H9 (cell line): Measurements from ENCODE around the gene LYAR. TPM values are rescaled to one million over a fixed set of nuclear protein-coding genes. Genes with fewer than 3 reads are reported as not detected.

Experiments
- DNase-seq: peaks from one replicate; pipeline ENCODE4 v3.0.0-alpha.2; 2017
- H2AFZ ChIP-seq: one replicate; pipeline ENCODE4 v1.6.1; 2013; ENCODE audit warnings: mild to moderate bottlenecking, low read length, control low read depth, moderate library complexity
- H2AK5ac ChIP-seq: 2 replicates; pipeline ENCODE4 v1.6.1; 2013; ENCODE audit warnings: low read length, control low read depth, mixed read lengths; ENCODE audit not compliant: insufficient read length
- H2BK120ac ChIP-seq: one replicate; pipeline ENCODE4 v1.6.1; 2013; ENCODE audit warnings: low read depth, mild to moderate bottlenecking, low read length, control low read depth, inconsistent platforms; ENCODE audit not compliant: poor library complexity, severe bottlenecking
- H2BK12ac ChIP-seq: 2 replicates; pipeline ENCODE4 v1.6.1; 2013; ENCODE audit warnings: low read length, control low read depth, mixed read lengths, low read depth; ENCODE audit not compliant: insufficient read length
- H2BK15ac ChIP-seq: 2 replicates; pipeline ENCODE4 v1.6.1; 2013; ENCODE audit warnings: low read depth, low read length, control low read depth
- H2BK20ac ChIP-seq: one replicate; pipeline ENCODE4 v1.6.1; 2013; ENCODE audit warnings: low read depth, mild to moderate bottlenecking, low read length, control low read depth, inconsistent platforms; ENCODE audit not compliant: poor library complexity, severe bottlenecking
- H2BK5ac ChIP-seq: 2 replicates; pipeline ENCODE4 v1.6.1; 2013; ENCODE audit warnings: low read length, control low read depth, mixed read lengths; ENCODE audit not compliant: insufficient read length
- H3K14ac ChIP-seq: 2 replicates; pipeline ENCODE4 v1.6.1; 2013; ENCODE audit warnings: low read length, control low read depth; ENCODE audit not compliant: insufficient read depth
- H3K18ac ChIP-seq: 2 replicates; pipeline ENCODE4 v1.6.1; 2013; ENCODE audit warnings: low read depth, mild to moderate bottlenecking, mixed read lengths, low read length, control low read depth; ENCODE audit not compliant: insufficient read length
- H3K23ac ChIP-seq: 2 replicates; pipeline ENCODE4 v1.6.1; 2013; ENCODE audit warnings: low read length, control low read depth, mixed read lengths, low read depth; ENCODE audit not compliant: insufficient read length
- H3K23me2 ChIP-seq: 2 replicates; pipeline ENCODE4 v1.6.1; 2013; ENCODE audit warnings: low read depth, mild to moderate bottlenecking, mixed read lengths, low read length, control low read depth; ENCODE audit not compliant: insufficient read length, poor library complexity, severe bottlenecking
- H3K27ac ChIP-seq: 2 replicates; pipeline ENCODE4 v1.5.1; 2013; ENCODE audit warnings: low read length, control low read depth, mixed read lengths, low read depth; ENCODE audit not compliant: insufficient read length
- H3K27me3 ChIP-seq: 2 replicates; pipeline ENCODE4 v1.6.1; 2013; ENCODE audit warnings: low read length, control low read depth, inconsistent platforms; ENCODE audit not compliant: insufficient read depth
- H3K4ac ChIP-seq: 2 replicates; pipeline ENCODE4 v1.6.1; 2013; ENCODE audit warnings: low read depth, mild to moderate bottlenecking, control low read depth, inconsistent platforms, low read length, moderate library complexity
- H3K4me1 ChIP-seq: 2 replicates; pipeline ENCODE4 v1.6.1; 2013; ENCODE audit warnings: low read length, control low read depth, inconsistent platforms; ENCODE audit not compliant: insufficient read depth
- H3K4me2 ChIP-seq: 2 replicates; pipeline ENCODE4 v1.6.1; 2013; ENCODE audit warnings: low read length, control low read depth, mixed read lengths; ENCODE audit not compliant: insufficient read length, insufficient read depth
- H3K56ac ChIP-seq: 2 replicates; pipeline ENCODE4 v1.6.1; 2013; ENCODE audit warnings: low read depth, mild to moderate bottlenecking, mixed read lengths, low read length, control low read depth; ENCODE audit not compliant: insufficient read length
- H3K79me1 ChIP-seq: 2 replicates; pipeline ENCODE4 v1.6.1; 2013; ENCODE audit warnings: low read depth, mild to moderate bottlenecking, moderate library complexity, low read length, control low read depth, inconsistent platforms; ENCODE audit not compliant: insufficient read depth, poor library complexity, severe bottlenecking
- H3K79me2 ChIP-seq: 2 replicates; pipeline ENCODE4 v1.6.1; 2013; ENCODE audit warnings: low read length, control low read depth, inconsistent platforms; ENCODE audit not compliant: insufficient read depth
- H3K9ac ChIP-seq: 2 replicates; pipeline ENCODE4 v1.6.1; 2013; ENCODE audit warnings: low read length, control low read depth, mixed read lengths; ENCODE audit not compliant: insufficient read length; ENCODE audit errors: extremely low read depth
- H3K9me3 ChIP-seq: one replicate; pipeline ENCODE4 v1.6.1; 2013; ENCODE audit warnings: low read depth, low read length, inconsistent platforms; ENCODE audit not compliant: control insufficient read depth
- H3T11ph ChIP-seq: one replicate; pipeline ENCODE4 v1.6.1; 2013; ENCODE audit warnings: mild to moderate bottlenecking, low read length, control low read depth, inconsistent platforms
- H4K20me1 ChIP-seq: one replicate; pipeline ENCODE4 v1.6.1; 2013; ENCODE audit not compliant: control insufficient read depth, insufficient read length, insufficient read depth
- H4K5ac ChIP-seq: 2 replicates; pipeline ENCODE4 v1.6.1; 2013; ENCODE audit warnings: low read depth, mild to moderate bottlenecking, mixed read lengths, low read length, control low read depth; ENCODE audit not compliant: insufficient read length
- H4K8ac ChIP-seq: replicated peaks from 2 replicates; pipeline ENCODE4 v1.6.1; 2013; ENCODE audit warnings: low read length, control low read depth, mixed read lengths, low read depth; ENCODE audit not compliant: insufficient read length
- H4K91ac ChIP-seq: 2 replicates; pipeline ENCODE4 v1.6.1; 2013; ENCODE audit warnings: low read depth, mild to moderate bottlenecking, moderate library complexity, mixed read lengths, low read length, control low read depth; ENCODE audit not compliant: insufficient read length
- H3K27ac Mint-ChIP-seq, 3 experiments: 2 replicates in 2 of 3; 3 replicates in 1 of 3; pipeline ENCODE4 v1.8.0; 2020 to 2021; ENCODE audit warnings: mixed read lengths in 3 of 3, mild to moderate bottlenecking in 1 of 3, moderate library complexity in 1 of 3
- H3K27me3 Mint-ChIP-seq: 2 replicates; pipeline ENCODE4 v1.8.0; 2021; ENCODE audit warnings: low read depth, mild to moderate bottlenecking, moderate library complexity, mixed read lengths
- H3K36me3 Mint-ChIP-seq, 3 experiments: 2 replicates in 2 of 3; 3 replicates in 1 of 3; pipeline ENCODE4 v1.8.0; 2020 to 2021; ENCODE audit warnings: low read depth in 3 of 3, mixed read lengths in 3 of 3; ENCODE audit not compliant: insufficient read depth in 1 of 3
- H3K4me1 Mint-ChIP-seq, 2 experiments: 2 replicates each; pipeline ENCODE4 v1.8.0; 2020; ENCODE audit warnings: mixed read lengths in 2 of 2
- H3K4me3 Mint-ChIP-seq, 2 experiments: 2 replicates in 1 of 2; 3 replicates in 1 of 2; pipeline ENCODE4 v1.8.0; 2020 to 2021; ENCODE audit warnings: mild to moderate bottlenecking in 2 of 2, mixed read lengths in 2 of 2, moderate library complexity in 1 of 2
- H3K9me3 Mint-ChIP-seq, 2 experiments: 2 replicates in 1 of 2; 3 replicates in 1 of 2; pipeline ENCODE4 v1.8.0; 2020; ENCODE audit warnings: mild to moderate bottlenecking in 2 of 2, mixed read lengths in 2 of 2, moderate library complexity in 1 of 2
- CTCF ChIP-seq: fragments of 200-600 bp; sonication (generic); conservative IDR thresholded peaks from 3 replicates; pipeline ENCODE4 v1.8.0; 2021; ENCODE audit warnings: antibody characterized with exemption, mild to moderate bottlenecking
- WGBS: extraction: QIAGEN DNeasy Blood & Tissue Kit; methylation state at CpG from one replicate; pipeline ENCODE4 v1.1.7; 2013; ENCODE audit warnings: missing lambda C conversion rate, low lambda C conversion rate, mixed read lengths; ENCODE audit not compliant: insufficient read length; ENCODE audit errors: extremely low coverage; 5-methylcytosine and 5-hydroxymethylcytosine counted together
- total RNA-seq: library from RNA; stranded (reverse); gene quantifications from 2 replicates; pipeline ENCODE4 v1.2.1, GENCODE V29; 2021

Gene LYAR
- total RNA-seq, 1 experiment from 2014 or later = 50.9 TPM

GRCh38 chr4:4334798-4335520 lies 45.0 kb upstream of the LYAR start:
- Histone ChIP-seq H3K9ac (no peak overlapping the region), H2BK20ac (no peak overlapping the region), H2AFZ (no peak overlapping the region), H3K18ac (no peak overlapping the region), H4K5ac (no peak overlapping the region), H3K27me3 (no peaks in the 10 kb centered on the region), H3K79me2 (no peaks in the 10 kb centered on the region), H3K79me1 (no peaks in the 10 kb centered on the region), H3K27ac (no peak overlapping the region), H3K4me1 (no peaks in the 10 kb centered on the region), H2BK5ac (no peak overlapping the region), H4K91ac (no peak overlapping the region), H3K23me2 (no peaks in the 10 kb centered on the region), H2AK5ac (no peak overlapping the region), H2BK12ac (no peak overlapping the region), H3K56ac (no peak overlapping the region), H2BK120ac (no peak overlapping the region), H2BK15ac (no peak overlapping the region), H3K14ac (no peak overlapping the region), H4K8ac (no peak overlapping the region), H3K9me3 (no peaks in the 10 kb centered on the region), H3K4me2 (no peak overlapping the region), H4K20me1 (no peaks in the 10 kb centered on the region), H3T11ph (no peak overlapping the region), H3K4ac (no peak overlapping the region), H3K23ac (no peak overlapping the region)
- peaks cover 32% of the 10 kb centered on the region for H3K27me3 Mint-ChIP-seq
- DNase-seq = peak; percentile 81
- no peak overlapping the region for H3K4me3 Mint-ChIP-seq
- no peaks in the 10 kb centered on the region; a peak in 1 of 5 replicates for H3K9me3 Mint-ChIP-seq
- peak; percentile 91 for TF ChIP-seq CTCF
- no peak overlapping the region for H3K27ac Mint-ChIP-seq
- no CpG with 5 or more reads among the region's 21 CpGs for WGBS
- no peaks in the 10 kb centered on the region; a peak in 1 of 7 replicates for H3K36me3 Mint-ChIP-seq
- no peaks in the 10 kb centered on the region; a peak in 1 of 4 replicates for H3K4me1 Mint-ChIP-seq
